Peyer's patch (tissue), 4 donors: ENCODE data around the gene CHMP1A. TPM values are rescaled to one million over a fixed set of nuclear protein-coding genes. Genes with fewer than 3 reads are reported as not detected.
"Not testable (repeated sequence)": the region's sequence is repeated elsewhere in the genome, so short reads cannot be mapped to it uniquely, and the experiment has no call there.

Experiments
- DNase-seq, 3 donors: peaks; one replicate each; pipeline ENCODE4 v3.0.0-alpha.2; 2017 to 2019
- H3K27ac ChIP-seq, 4 donors: fragments of 200-600 bp; sonication (generic); one replicate each; pipeline ENCODE4 v1.5.1; 2016 to 2019
- H3K27me3 ChIP-seq, 2 donors: fragments of 200-600 bp; sonication (generic); one replicate each; pipeline ENCODE4 v1.5.1; 2019
- H3K36me3 ChIP-seq, 3 donors: fragments of 200-600 bp; sonication (generic); one replicate each; pipeline ENCODE4 v1.5.1; 2016 to 2019
- H3K4me1 ChIP-seq, 4 donors: fragments of 200-600 bp; sonication (generic); one replicate each; pipeline ENCODE4 v1.5.1; 2016 to 2019
- H3K4me3 ChIP-seq, 4 donors: fragments of 200-600 bp; sonication (generic); 1 replicate in 3 of 4; 2 replicates in 1 of 4; pipeline ENCODE4 v1.5.1; 2016 to 2019; ENCODE audit warnings: mild to moderate bottlenecking in 1 of 4
- H3K9me3 ChIP-seq, 4 donors: fragments of 200-600 bp; sonication (generic); one replicate each; pipeline ENCODE4 v1.5.1; 2016 to 2019; ENCODE audit warnings: mild to moderate bottlenecking in 1 of 4
- POLR2A ChIP-seq, 2 donors: fragments of 450-650 bp; IDR thresholded peaks; one replicate each; pipeline ENCODE4 v1.5.1; 2017; ENCODE audit warnings: antibody characterized with exemption in 2 of 2, mild to moderate bottlenecking in 2 of 2, moderate library complexity in 2 of 2
- total RNA-seq, 4 donors: library from RNA; depleted of rRNA; stranded (reverse); fragments of >200 nt; gene quantifications; one replicate each; pipeline ENCODE4 v1.1.0, GENCODE V29; 2016
- TF ChIP-seq, protein P1 (sequence below), 6 experiments: fragments of 450-650 bp in 4 of 6; fragments of 200-600 bp in 2 of 6; sonication (generic) in 1 of 6; IDR thresholded peaks; one replicate each; pipeline ENCODE4 v1.5.1; 2017 to 2019; ENCODE audit warnings: antibody characterized with exemption in 6 of 6, mild to moderate bottlenecking in 3 of 6, moderate library complexity in 1 of 6

CHMP1A gene
- total RNA-seq, 4 donors from 2014 or later: 88.3 to 246 (median 196) TPM

GRCh38 chr16:89693289-89693731 lies 35.8 kb upstream of the CHMP1A start:
- H3K27me3 ChIP-seq: no peaks in the 10 kb centered on the region
- DNase-seq: no peak
- no peak overlapping the region for H3K4me3 ChIP-seq
- H3K27ac ChIP-seq: no peak overlapping the region
- TF ChIP-seq, protein P1, sequence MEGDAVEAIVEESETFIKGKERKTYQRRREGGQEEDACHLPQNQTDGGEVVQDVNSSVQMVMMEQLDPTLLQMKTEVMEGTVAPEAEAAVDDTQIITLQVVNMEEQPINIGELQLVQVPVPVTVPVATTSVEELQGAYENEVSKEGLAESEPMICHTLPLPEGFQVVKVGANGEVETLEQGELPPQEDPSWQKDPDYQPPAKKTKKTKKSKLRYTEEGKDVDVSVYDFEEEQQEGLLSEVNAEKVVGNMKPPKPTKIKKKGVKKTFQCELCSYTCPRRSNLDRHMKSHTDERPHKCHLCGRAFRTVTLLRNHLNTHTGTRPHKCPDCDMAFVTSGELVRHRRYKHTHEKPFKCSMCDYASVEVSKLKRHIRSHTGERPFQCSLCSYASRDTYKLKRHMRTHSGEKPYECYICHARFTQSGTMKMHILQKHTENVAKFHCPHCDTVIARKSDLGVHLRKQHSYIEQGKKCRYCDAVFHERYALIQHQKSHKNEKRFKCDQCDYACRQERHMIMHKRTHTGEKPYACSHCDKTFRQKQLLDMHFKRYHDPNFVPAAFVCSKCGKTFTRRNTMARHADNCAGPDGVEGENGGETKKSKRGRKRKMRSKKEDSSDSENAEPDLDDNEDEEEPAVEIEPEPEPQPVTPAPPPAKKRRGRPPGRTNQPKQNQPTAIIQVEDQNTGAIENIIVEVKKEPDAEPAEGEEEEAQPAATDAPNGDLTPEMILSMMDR (IDR thresholded peaks at IDR 0.05): no peak
- TF ChIP-seq POLR2A (IDR thresholded peaks at IDR 0.05): no peak
- peaks cover under 1 to 28% (median 10%) of the 10 kb centered on the region in 4 donors for H3K4me1 ChIP-seq
- peaks cover 0 to 84% (median 3%) of the 10 kb centered on the region in 3 donors for H3K36me3 ChIP-seq
- H3K9me3 ChIP-seq: no peaks in the 10 kb centered on the region

- DNase-seq: no peak
- no peak overlapping the region for H3K4me3 ChIP-seq
- TF ChIP-seq, protein P1 (IDR thresholded peaks at IDR 0.05): no peak
- no peak for TF ChIP-seq POLR2A (IDR thresholded peaks at IDR 0.05)
Measured at GRCh38 chr16:89691986-89692569, 34.6 kb upstream of the CHMP1A start.

GRCh38 chr16:89691231-89691985 lies 33.9 kb upstream of the CHMP1A start:
- no peaks in the 10 kb centered on the region for H3K27me3 ChIP-seq
- H3K4me1 ChIP-seq: peaks cover 3 to 31% (median 13%) of the 10 kb centered on the region in 4 donors
- H3K4me3 ChIP-seq: no peak overlapping the region
- no peak for DNase-seq
- TF ChIP-seq, protein P1 (IDR thresholded peaks at IDR 0.05): no peak
- no peak overlapping the region for H3K27ac ChIP-seq
- H3K9me3 ChIP-seq: no peaks in the 10 kb centered on the region
- peaks cover 0 to 66% (median 3%) of the 10 kb centered on the region in 3 donors for H3K36me3 ChIP-seq

More at GRCh38 chr16:89691986-89692569, 34.6 kb upstream of the CHMP1A start:
- Histone ChIP-seq H3K27ac (no peak overlapping the region), H3K9me3 (no peaks in the 10 kb centered on the region), H3K27me3 (no peaks in the 10 kb centered on the region), H3K36me3 (peaks cover 0 to 72% (median 3%) of the 10 kb centered on the region in 3 donors), H3K4me1 (peaks cover 3 to 37% (median 17%) of the 10 kb centered on the region in 4 donors)

DNA sequence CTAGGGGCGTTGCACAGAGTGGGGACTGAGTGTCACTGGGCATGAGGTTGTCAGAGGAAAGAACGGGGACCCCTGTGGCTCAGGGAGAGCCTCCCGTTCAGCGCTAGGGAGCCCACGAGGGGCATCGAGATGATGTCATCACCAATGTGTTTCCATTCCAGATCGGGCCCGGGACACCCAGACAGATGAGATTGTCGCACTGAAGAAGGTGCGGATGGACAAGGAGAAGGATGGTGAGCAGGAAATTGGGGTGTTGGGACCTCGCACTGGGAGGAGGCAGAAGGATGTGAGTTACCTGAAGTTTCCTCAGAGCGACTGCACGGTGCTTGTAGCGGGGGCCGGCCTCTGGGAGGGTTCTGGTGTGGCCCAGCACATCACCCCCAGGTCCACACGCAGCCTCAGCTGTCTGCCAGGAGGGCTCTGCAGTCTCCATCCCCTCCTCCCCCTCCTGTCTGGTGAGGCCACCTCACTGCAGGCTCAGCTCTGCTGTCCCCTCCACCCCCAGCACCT lies 32.9 kb upstream of the CHMP1A start:
- H3K36me3 ChIP-seq: peaks cover 0 to 58% (median 3%) of the 10 kb centered on the region in 3 donors

GRCh38 chr16:89689621-89690020 lies 32.1 kb upstream of the CHMP1A start:
- not testable (repeated sequence) for H3K9me3 ChIP-seq, DNase-seq, H3K4me3 ChIP-seq, H3K27me3 ChIP-seq, H3K27ac ChIP-seq
- H3K4me1 ChIP-seq: peaks cover 3 to 16% (median 8%) of the 10 kb centered on the region in 4 donors
- H3K36me3 ChIP-seq: peaks cover 0 to 50% (median 3%) of the 10 kb centered on the region in 3 donors

More for the DNA sequence above, 32.9 kb upstream of the CHMP1A start:
- Histone ChIP-seq H3K27me3 (no peaks in the 10 kb centered on the region), H3K4me1 (peaks cover 3 to 23% (median 8%) of the 10 kb centered on the region in 4 donors), H3K4me3 (no peak overlapping the region), H3K27ac (no peak overlapping the region), H3K9me3 (no peaks in the 10 kb centered on the region)
- TF ChIP-seq, protein P1 (IDR thresholded peaks at IDR 0.05): no peak
- no peak for TF ChIP-seq POLR2A (IDR thresholded peaks at IDR 0.05)
- no peak for DNase-seq

GRCh38 chr16:89689142-89689541 lies 31.6 kb upstream of the CHMP1A start:
- peaks cover 3 to 16% (median 8%) of the 10 kb centered on the region in 4 donors for H3K4me1 ChIP-seq
- H3K36me3 ChIP-seq: peaks cover 0 to 45% (median 3%) of the 10 kb centered on the region in 3 donors
- no peak overlapping the region for H3K4me3 ChIP-seq
- TF ChIP-seq, protein P1 (IDR thresholded peaks at IDR 0.05): no peak
- H3K27me3 ChIP-seq: no peaks in the 10 kb centered on the region
- H3K27ac ChIP-seq: no peak overlapping the region
- no peaks in the 10 kb centered on the region for H3K9me3 ChIP-seq
- no peak for DNase-seq
